ENCODE results near the gene CNPY1. TPM values are rescaled to one million over a fixed set of nuclear protein-coding genes. Genes with fewer than 3 reads are reported as not detected.
"Not testable (repeated sequence)": the region's sequence is repeated elsewhere in the genome, so short reads cannot be mapped to it uniquely, and the experiment has no call there.

The CNPY1 gene
- total and polyA plus RNA-seq, 2 experiments from 2014 or later, result 0.15 TPM; not detected in 1

- Histone ChIP-seq H3K4me1 (ENCODE audit: low read depth) (no peaks in the 10 kb centered on the region), H3K27ac (no peak overlapping the region), H3K36me3 (no peaks in the 10 kb centered on the region), H3K4me3 (no peak overlapping the region), H3K9me3 (ENCODE audit: low read depth) (no peaks in the 10 kb centered on the region), H3K27me3 (no peaks in the 10 kb centered on the region)
- TF ChIP-seq CTCF (IDR thresholded peaks at IDR 0.05; ENCODE audit: low read depth, low read length), result no peak
- no peak for DNase-seq (ENCODE audit: low read depth in 1 of 2, low spot score in 1 of 2)
These were observed 21.4 kb upstream of the CNPY1 start for GRCh38 chr7:155567646-155568332.

GRCh38 chr7:155566011-155566836 is 19.9 kb upstream of the CNPY1 start:
- DNase-seq (ENCODE audit: low read depth in 1 of 2, low spot score in 1 of 2), result no peak
- Histone ChIP-seq H3K4me1 (ENCODE audit: low read depth) (no peaks in the 10 kb centered on the region), H3K36me3 (no peaks in the 10 kb centered on the region), H3K4me3 (no peak overlapping the region), H3K9me3 (ENCODE audit: low read depth) (no peaks in the 10 kb centered on the region), H3K27ac (no peak overlapping the region), H3K27me3 (no peaks in the 10 kb centered on the region)
- no peak for TF ChIP-seq CTCF (IDR thresholded peaks at IDR 0.05; ENCODE audit: low read depth, low read length)

- no peak for TF ChIP-seq CTCF (IDR thresholded peaks at IDR 0.05; ENCODE audit: low read depth, low read length)
These were observed 19.2 kb upstream of the CNPY1 start for GRCh38 chr7:155565596-155565995.

GRCh38 chr7:155562976-155563375 is 16.6 kb upstream of the CNPY1 start:
- not testable (repeated sequence) for DNase-seq (ENCODE audit: low read depth in 1 of 2, low spot score in 1 of 2); H3K27me3 ChIP-seq; H3K27ac ChIP-seq; H3K4me3 ChIP-seq; H3K9me3 ChIP-seq (ENCODE audit: low read depth); H3K4me1 ChIP-seq (ENCODE audit: low read depth); H3K36me3 ChIP-seq

More at GRCh38 chr7:155565596-155565995, 19.2 kb upstream of the CNPY1 start:
- DNase-seq (ENCODE audit: low read depth in 1 of 2, low spot score in 1 of 2), result no peak
- H3K9me3 ChIP-seq (ENCODE audit: low read depth), result no peaks in the 10 kb centered on the region
- no peak overlapping the region for H3K27ac ChIP-seq
- no peaks in the 10 kb centered on the region for H3K4me1 ChIP-seq (ENCODE audit: low read depth)
- no peak overlapping the region for H3K4me3 ChIP-seq
- H3K36me3 ChIP-seq, result no peaks in the 10 kb centered on the region
- H3K27me3 ChIP-seq, result no peaks in the 10 kb centered on the region

- no peak overlapping the region for H3K4me3 ChIP-seq
- TF ChIP-seq CTCF (IDR thresholded peaks at IDR 0.05; ENCODE audit: low read depth, low read length), result no peak
- DNase-seq (ENCODE audit: low read depth in 1 of 2, low spot score in 1 of 2), result no peak
- no peaks in the 10 kb centered on the region for H3K4me1 ChIP-seq (ENCODE audit: low read depth)
- no peaks in the 10 kb centered on the region for H3K36me3 ChIP-seq
- no peaks in the 10 kb centered on the region for H3K9me3 ChIP-seq (ENCODE audit: low read depth)
- no peak overlapping the region for H3K27ac ChIP-seq
- H3K27me3 ChIP-seq, result no peaks in the 10 kb centered on the region
These were observed 15.7 kb upstream of the CNPY1 start for GRCh38 chr7:155562106-155562505.

Measured in cardiac muscle cell (in vitro differentiated cells and primary cell).